Endothelial cell of umbilical vein (primary cell): ENCODE measurements around the gene VGLL4.

ENCODE experiments used
- CTCF ChIP-seq, 2 donors: IDR thresholded peaks; 1 replicate in 1 of 2; 2 replicates in 1 of 2; pipeline ENCODE4 v1.5.1; 2011; ENCODE audit warnings: low read length in 2 of 2, mild to moderate bottlenecking in 2 of 2, moderate library complexity in 2 of 2, control low read depth in 1 of 2, inconsistent platforms in 1 of 2, low read depth in 1 of 2; ENCODE audit not compliant: insufficient read depth in 1 of 2; ENCODE audit errors: extremely low read depth in 1 of 2
- EZH2 ChIP-seq: IDR thresholded peaks from 2 replicates; pipeline ENCODE4 v1.6.1; 2012; ENCODE audit warnings: borderline replicate concordance, low read depth, mild to moderate bottlenecking, moderate library complexity, low read length, inconsistent platforms; ENCODE audit not compliant: severe bottlenecking
- FOS ChIP-seq: IDR thresholded peaks from 2 replicates; pipeline ENCODE4 v1.6.1; 2011; ENCODE audit warnings: mild to moderate bottlenecking, low read length, moderate library complexity, borderline replicate concordance; ENCODE audit not compliant: insufficient read depth
- JUN ChIP-seq: IDR thresholded peaks from 2 replicates; pipeline ENCODE4 v1.6.1; 2011; ENCODE audit warnings: borderline replicate concordance, low read depth; ENCODE audit not compliant: insufficient read length, insufficient read depth
- MYC ChIP-seq: IDR thresholded peaks from one replicate; pipeline ENCODE4 v1.6.1; 2011; ENCODE audit warnings: mild to moderate bottlenecking, low read depth, low read length
- POLR2A ChIP-seq: IDR thresholded peaks from 2 replicates; pipeline ENCODE4 v1.6.1; 2012; ENCODE audit warnings: low read depth, mild to moderate bottlenecking, control low read depth, low read length
- POLR2AphosphoS5 ChIP-seq: IDR thresholded peaks from 2 replicates; pipeline ENCODE4 v1.6.1; 2012; ENCODE audit warnings: low read depth, mild to moderate bottlenecking, control low read depth, low read length, moderate library complexity; ENCODE audit not compliant: insufficient read depth

GRCh38 chr3:11569156-11569741 is 74.5 kb downstream of the VGLL4 start:
- TF ChIP-seq CTCF (IDR thresholded peaks at IDR 0.05; ENCODE audit: extremely low read depth in 1 of 2, insufficient read depth in 1 of 2, low read depth in 1 of 2, low read length in 2 of 2) (no peak), POLR2AphosphoS5 (no peak), POLR2A (no peak), EZH2 (no peak), JUN (no peak), MYC (no peak), FOS (no peak)
